Measurements from ENCODE around the gene SPAG16.

SPAG16 gene

DNA sequence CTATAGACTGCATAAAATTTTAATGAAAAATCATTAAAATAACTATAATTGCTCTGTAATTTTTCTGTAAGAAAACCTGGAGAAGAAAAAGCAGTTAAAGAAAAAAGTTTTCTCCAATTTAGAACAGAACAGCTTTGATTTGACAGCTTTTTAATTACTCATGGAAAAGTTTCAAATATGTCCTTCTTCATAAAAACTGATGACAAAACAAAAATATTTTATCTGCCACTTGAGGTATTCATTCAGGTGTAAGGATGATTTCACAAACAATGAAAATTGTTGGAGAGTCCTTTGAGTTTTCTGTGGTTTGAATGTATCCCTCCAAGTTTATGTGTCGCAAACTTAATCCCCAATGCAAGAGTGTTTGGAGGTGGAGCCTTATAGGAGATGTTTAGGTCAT lies 824.3 kb downstream of the SPAG16 start:
- Histone ChIP-seq H4K20me1 (ENCODE audit: insufficient read depth, low read length) (no peaks in the 10 kb centered on the region), H2AFZ (ENCODE audit: low read length) (no peak overlapping the region), H3K9me2 (ENCODE audit: low read depth, low read length) (no peaks in the 10 kb centered on the region), H3K27me3 (ENCODE audit: insufficient read depth, low read length) (no peaks in the 10 kb centered on the region), H3K9me3 (ENCODE audit: low read length) (no peaks in the 10 kb centered on the region), H3K4me1 (ENCODE audit: insufficient read depth, low read length, severe bottlenecking) (no peaks in the 10 kb centered on the region), H3K9ac (ENCODE audit: low read length) (no peak overlapping the region), H3K79me2 (ENCODE audit: insufficient read depth, low read length) (no peaks in the 10 kb centered on the region), H3K4me3 (ENCODE audit: low read depth, low read length, poor library complexity, severe bottlenecking) (no peak overlapping the region), H3K27ac (ENCODE audit: low read depth, low read length, poor library complexity, severe bottlenecking) (no peak overlapping the region), H3F3A (ENCODE audit: insufficient read depth, low read length) (no peaks in the 10 kb centered on the region), H3K4me2 (ENCODE audit: low read length) (no peak overlapping the region), H3K36me3 (ENCODE audit: insufficient read depth, low read length) (no peaks in the 10 kb centered on the region)
- TF ChIP-seq EZH2 (IDR thresholded peaks at IDR 0.05; ENCODE audit: borderline replicate concordance, low read length) (no peak), CTCF (IDR thresholded peaks at IDR 0.05; ENCODE audit: low read length) (no peak)

- H3K9me3 ChIP-seq (ENCODE audit: low read length): no peaks in the 10 kb centered on the region
- H3K9me2 ChIP-seq (ENCODE audit: low read depth, low read length): no peaks in the 10 kb centered on the region; the same call in 1 of the 2 replicates
- H3K27me3 ChIP-seq (ENCODE audit: insufficient read depth, low read length): no peaks in the 10 kb centered on the region
- no peaks in the 10 kb centered on the region for H4K20me1 ChIP-seq (ENCODE audit: insufficient read depth, low read length)
- no peaks in the 10 kb centered on the region for H3K4me1 ChIP-seq (ENCODE audit: insufficient read depth, low read length, severe bottlenecking)
- TF ChIP-seq CTCF (IDR thresholded peaks at IDR 0.05; ENCODE audit: low read length) (no peak), EZH2 (IDR thresholded peaks at IDR 0.05; ENCODE audit: borderline replicate concordance, low read length) (no peak)
- H3K36me3 ChIP-seq (ENCODE audit: insufficient read depth, low read length): no peaks in the 10 kb centered on the region
- no peak overlapping the region for H2AFZ ChIP-seq (ENCODE audit: low read length)
- H3F3A ChIP-seq (ENCODE audit: insufficient read depth, low read length): no peaks in the 10 kb centered on the region
- H3K27ac ChIP-seq (ENCODE audit: low read depth, low read length, poor library complexity, severe bottlenecking): no peak overlapping the region
- no peaks in the 10 kb centered on the region for H3K79me2 ChIP-seq (ENCODE audit: insufficient read depth, low read length)
- no peak overlapping the region for H3K4me3 ChIP-seq (ENCODE audit: low read depth, low read length, poor library complexity, severe bottlenecking)
- no peak overlapping the region for H3K4me2 ChIP-seq (ENCODE audit: low read length)
- H3K9ac ChIP-seq (ENCODE audit: low read length): no peak overlapping the region
Measured at GRCh38 chr2:214117054-214117453, 832.8 kb downstream of the SPAG16 start.

DNA sequence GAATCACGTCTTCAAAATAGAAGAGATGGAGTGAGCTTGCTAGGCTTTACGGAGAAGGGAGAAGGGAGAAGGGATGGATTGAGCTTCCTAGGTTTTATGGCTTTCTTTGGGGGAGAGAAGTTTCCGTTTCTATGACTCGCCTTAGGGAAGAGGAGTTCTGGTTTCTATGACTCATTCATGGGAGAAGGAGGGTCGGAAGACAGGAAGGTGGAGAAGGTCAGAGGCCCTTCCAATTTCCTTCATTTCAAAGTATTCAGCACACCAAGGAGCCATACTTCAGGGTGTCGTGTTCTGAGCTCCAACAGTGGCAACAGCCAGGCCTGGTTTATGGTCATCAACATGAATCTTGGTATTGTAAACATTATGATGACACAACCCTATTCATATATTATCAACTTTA lies 841.9 kb downstream of the SPAG16 start:
- Histone ChIP-seq H3K9ac (ENCODE audit: low read length) (no peak overlapping the region), H3K4me2 (ENCODE audit: low read length) (no peak overlapping the region), H3K79me2 (ENCODE audit: insufficient read depth, low read length) (no peaks in the 10 kb centered on the region), H3K4me3 (ENCODE audit: low read depth, low read length, poor library complexity, severe bottlenecking) (no peak overlapping the region), H2AFZ (ENCODE audit: low read length) (no peak overlapping the region), H3F3A (ENCODE audit: insufficient read depth, low read length) (no peaks in the 10 kb centered on the region), H3K27ac (ENCODE audit: low read depth, low read length, poor library complexity, severe bottlenecking) (no peak overlapping the region), H4K20me1 (ENCODE audit: insufficient read depth, low read length) (no peaks in the 10 kb centered on the region), H3K36me3 (ENCODE audit: insufficient read depth, low read length) (no peaks in the 10 kb centered on the region), H3K9me3 (ENCODE audit: low read length) (no peaks in the 10 kb centered on the region), H3K27me3 (ENCODE audit: insufficient read depth, low read length) (no peaks in the 10 kb centered on the region), H3K9me2 (ENCODE audit: low read depth, low read length) (no peaks in the 10 kb centered on the region; the same call in 1 of the 2 replicates), H3K4me1 (ENCODE audit: insufficient read depth, low read length, severe bottlenecking) (no peaks in the 10 kb centered on the region)
- TF ChIP-seq EZH2 (IDR thresholded peaks at IDR 0.05; ENCODE audit: borderline replicate concordance, low read length) (no peak), CTCF (IDR thresholded peaks at IDR 0.05; ENCODE audit: low read length) (no peak)

Data from OCI-LY1 (cell line).